Karpas-422 (cell line): Measurements from ENCODE around the gene TTC23. TPM values are rescaled to one million over a fixed set of nuclear protein-coding genes. Genes with fewer than 3 reads are reported as not detected.

Experiments
- DNase-seq: peaks from one replicate; pipeline ENCODE4 v3.0.0-alpha.2; 2015
- H2AFZ ChIP-seq: fragments of 200-600 bp; sonication (generic); 2 replicates; pipeline ENCODE4 v1.6.1; 2014; ENCODE audit warnings: antibody characterized with exemption, low read length, mixed read lengths
- H3K27ac ChIP-seq: fragments of 200-600 bp; sonication (generic); 2 replicates; pipeline ENCODE4 v1.5.1; 2014; ENCODE audit warnings: mild to moderate bottlenecking, low read length, moderate library complexity
- H3K27me3 ChIP-seq: fragments of 200-600 bp; sonication (generic); 2 replicates; pipeline ENCODE4 v1.6.1; 2014; ENCODE audit warnings: low read length, mixed read lengths
- H3K36me3 ChIP-seq: fragments of 200-600 bp; sonication (generic); 2 replicates; pipeline ENCODE4 v1.6.1; 2014; ENCODE audit warnings: low read length, mixed read lengths; ENCODE audit not compliant: insufficient read depth
- H3K4me1 ChIP-seq: fragments of 200-600 bp; sonication (generic); 2 replicates; pipeline ENCODE4 v1.6.1; 2014; ENCODE audit warnings: mild to moderate bottlenecking, low read length, mixed read lengths
- H3K4me2 ChIP-seq: fragments of 200-600 bp; sonication (generic); 2 replicates; pipeline ENCODE4 v1.6.1; 2014; ENCODE audit warnings: low read length, low read depth, mild to moderate bottlenecking; ENCODE audit not compliant: poor library complexity, severe bottlenecking
- H3K4me3 ChIP-seq: fragments of 200-600 bp; sonication (generic); 2 replicates; pipeline ENCODE4 v1.5.1; 2014; ENCODE audit warnings: mild to moderate bottlenecking, antibody characterized with exemption, low read length, mixed read lengths
- H3K79me2 ChIP-seq: fragments of 200-600 bp; sonication (generic); 2 replicates; pipeline ENCODE4 v1.6.1; 2014; ENCODE audit warnings: mild to moderate bottlenecking, low read length, mixed read lengths
- H3K9ac ChIP-seq: fragments of 200-600 bp; sonication (generic); 2 replicates; pipeline ENCODE4 v1.6.0; 2014; ENCODE audit warnings: low read length
- H3K9me2 ChIP-seq: fragments of 200-600 bp; sonication (generic), shearing (Covaris generic); replicated peaks from 2 replicates; pipeline ENCODE4 v1.6.0; 2014; ENCODE audit warnings: mild to moderate bottlenecking, low read length, moderate library complexity; ENCODE audit not compliant: insufficient read depth
- H3K9me3 ChIP-seq: fragments of 300-700, 200-600 bp; sonication (generic); 2 replicates; pipeline ENCODE4 v1.6.1; 2014; ENCODE audit warnings: low read length, mixed read lengths
- H4K20me1 ChIP-seq: fragments of 200-600 bp; sonication (generic); 2 replicates; pipeline ENCODE4 v1.6.1; 2014; ENCODE audit warnings: mild to moderate bottlenecking, antibody characterized with exemption, low read length, low read depth; ENCODE audit not compliant: insufficient read depth
- total RNA-seq: library from RNA; depleted of rRNA; stranded (reverse); fragments of >200 nt; shearing (Covaris generic); gene quantifications from 2 replicates; pipeline ENCODE4 v1.2.3, GENCODE V29; 2014; ENCODE audit warnings: low replicate concordance

The TTC23 gene
- total RNA-seq, 1 experiment from 2014 or later: 9.0 TPM

- H3K36me3 ChIP-seq: no peaks in the 10 kb centered on the region
- no peak overlapping the region for H2AFZ ChIP-seq
- H3K27ac ChIP-seq: no peak overlapping the region
- H3K4me2 ChIP-seq: no peak overlapping the region
- no peak overlapping the region for H3K4me3 ChIP-seq
- no peaks in the 10 kb centered on the region for H3K9me3 ChIP-seq
- no peaks in the 10 kb centered on the region for H3K9me2 ChIP-seq
- DNase-seq: no peak
- H3K27me3 ChIP-seq: no peaks in the 10 kb centered on the region
- H3K4me1 ChIP-seq: no peaks in the 10 kb centered on the region
- H3K79me2 ChIP-seq: no peaks in the 10 kb centered on the region
- H3K9ac ChIP-seq: no peak overlapping the region
- H4K20me1 ChIP-seq: no peaks in the 10 kb centered on the region
Observed at GRCh38 chr15:99181545-99181971, 67.8 kb downstream of the TTC23 start.

GRCh38 chr15:99180964-99181306 lies 68.4 kb downstream of the TTC23 start:
- Histone ChIP-seq H3K9ac (no peak overlapping the region), H4K20me1 (no peaks in the 10 kb centered on the region), H3K36me3 (no peaks in the 10 kb centered on the region), H3K4me3 (no peak overlapping the region), H3K9me3 (no peaks in the 10 kb centered on the region), H3K4me1 (no peaks in the 10 kb centered on the region), H3K79me2 (no peaks in the 10 kb centered on the region), H2AFZ (no peak overlapping the region), H3K9me2 (no peaks in the 10 kb centered on the region), H3K27me3 (no peaks in the 10 kb centered on the region), H3K27ac (no peak overlapping the region), H3K4me2 (no peak overlapping the region)
- no peak for DNase-seq

GRCh38 chr15:99180086-99180963 lies 69.1 kb downstream of the TTC23 start:
- Histone ChIP-seq H4K20me1 (no peaks in the 10 kb centered on the region), H3K27me3 (no peaks in the 10 kb centered on the region), H3K9me3 (no peaks in the 10 kb centered on the region), H2AFZ (no peak overlapping the region), H3K36me3 (no peaks in the 10 kb centered on the region), H3K9me2 (no peaks in the 10 kb centered on the region), H3K4me2 (no peak overlapping the region), H3K27ac (no peak overlapping the region), H3K79me2 (no peaks in the 10 kb centered on the region), H3K4me1 (no peaks in the 10 kb centered on the region), H3K9ac (no peak overlapping the region), H3K4me3 (no peak overlapping the region)
- DNase-seq: no peak

GRCh38 chr15:99177679-99178078 lies 71.7 kb downstream of the TTC23 start:
- no peak overlapping the region for H3K4me2 ChIP-seq
- H3K4me3 ChIP-seq: no peak overlapping the region
- no peaks in the 10 kb centered on the region for H3K79me2 ChIP-seq
- no peaks in the 10 kb centered on the region for H3K9me2 ChIP-seq
- H4K20me1 ChIP-seq: no peaks in the 10 kb centered on the region
- H3K27ac ChIP-seq: no peak overlapping the region
- no peak overlapping the region for H3K9ac ChIP-seq
- no peak overlapping the region for H2AFZ ChIP-seq
- H3K4me1 ChIP-seq: no peaks in the 10 kb centered on the region
- no peaks in the 10 kb centered on the region for H3K27me3 ChIP-seq
- DNase-seq: no peak
- no peaks in the 10 kb centered on the region for H3K9me3 ChIP-seq
- H3K36me3 ChIP-seq: no peaks in the 10 kb centered on the region

- no peaks in the 10 kb centered on the region for H3K9me3 ChIP-seq
- H3K27ac ChIP-seq: no peak overlapping the region
- H3K9ac ChIP-seq: no peak overlapping the region
- H2AFZ ChIP-seq: no peak overlapping the region
- no peaks in the 10 kb centered on the region for H4K20me1 ChIP-seq
- H3K36me3 ChIP-seq: no peaks in the 10 kb centered on the region
- H3K9me2 ChIP-seq: no peaks in the 10 kb centered on the region
- H3K4me1 ChIP-seq: no peaks in the 10 kb centered on the region
- H3K79me2 ChIP-seq: no peaks in the 10 kb centered on the region
- H3K4me3 ChIP-seq: no peak overlapping the region
- no peak for DNase-seq
- H3K27me3 ChIP-seq: no peaks in the 10 kb centered on the region
- H3K4me2 ChIP-seq: no peak overlapping the region
Observed at GRCh38 chr15:99176757-99177156, 72.6 kb downstream of the TTC23 start.

- H3K36me3 ChIP-seq: no peaks in the 10 kb centered on the region
- H3K4me3 ChIP-seq: no peak overlapping the region
- no peaks in the 10 kb centered on the region for H3K9me3 ChIP-seq
- H3K9ac ChIP-seq: no peak overlapping the region
- no peaks in the 10 kb centered on the region for H3K27me3 ChIP-seq
- no peaks in the 10 kb centered on the region for H3K9me2 ChIP-seq
- no peaks in the 10 kb centered on the region for H3K79me2 ChIP-seq
- DNase-seq: no peak
- H3K4me1 ChIP-seq: no peaks in the 10 kb centered on the region
- H3K27ac ChIP-seq: no peak overlapping the region
- no peak overlapping the region for H2AFZ ChIP-seq
- H4K20me1 ChIP-seq: no peaks in the 10 kb centered on the region
- no peak overlapping the region for H3K4me2 ChIP-seq
Observed at GRCh38 chr15:99174567-99175395, 74.6 kb downstream of the TTC23 start.

- H3K9ac ChIP-seq: no peak overlapping the region
- no peak overlapping the region for H3K4me3 ChIP-seq
- H3K4me2 ChIP-seq: no peak overlapping the region
- no peaks in the 10 kb centered on the region for H3K9me2 ChIP-seq
- no peak overlapping the region for H2AFZ ChIP-seq
- H3K36me3 ChIP-seq: no peaks in the 10 kb centered on the region
- H3K9me3 ChIP-seq: no peaks in the 10 kb centered on the region
- no peaks in the 10 kb centered on the region for H4K20me1 ChIP-seq
- no peaks in the 10 kb centered on the region for H3K79me2 ChIP-seq
- H3K27ac ChIP-seq: no peak overlapping the region
- no peaks in the 10 kb centered on the region for H3K27me3 ChIP-seq
- no peak for DNase-seq
- H3K4me1 ChIP-seq: peaks cover 11% of the 10 kb centered on the region
Observed at GRCh38 chr15:99172989-99173388, 76.4 kb downstream of the TTC23 start.

- H4K20me1 ChIP-seq: no peaks in the 10 kb centered on the region
- H3K27me3 ChIP-seq: no peaks in the 10 kb centered on the region
- peaks cover 15% of the 10 kb centered on the region for H3K4me1 ChIP-seq
- no peak overlapping the region for H3K4me2 ChIP-seq
- no peaks in the 10 kb centered on the region for H3K36me3 ChIP-seq
- H3K9me3 ChIP-seq: no peaks in the 10 kb centered on the region
- no peaks in the 10 kb centered on the region for H3K79me2 ChIP-seq
- H3K9me2 ChIP-seq: no peaks in the 10 kb centered on the region
- no peak overlapping the region for H3K27ac ChIP-seq
- no peak for DNase-seq
- no peak overlapping the region for H2AFZ ChIP-seq
- H3K4me3 ChIP-seq: no peak overlapping the region
- no peak overlapping the region for H3K9ac ChIP-seq
Observed at GRCh38 chr15:99172171-99172570, 77.2 kb downstream of the TTC23 start.
